Smooth muscle cell (in vitro differentiated cells): ENCODE measurements around the gene CNNM2. TPM values are rescaled to one million over a fixed set of nuclear protein-coding genes. Genes with fewer than 3 reads are reported as not detected.

Source experiments
- DNase-seq: peaks from one replicate; lab custom pipeline; 2025; ENCODE audit not compliant: unreplicated experiment; lab: John Stamatoyannopoulos, UW
- H2AFZ ChIP-seq: fragments of 200-600 bp; sonication (generic); 2 replicates; pipeline ENCODE4 v1.6.0; 2016; ENCODE audit warnings: antibody characterized with exemption, low read depth, mild to moderate bottlenecking
- H3F3A ChIP-seq: fragments of 200-600 bp; sonication (generic); 2 replicates; pipeline ENCODE4 v1.6.0; 2017; ENCODE audit warnings: antibody characterized with exemption, low read depth
- H3K27ac ChIP-seq: fragments of 200-600 bp; sonication (generic); 2 replicates; pipeline ENCODE4 v1.5.1; 2016; ENCODE audit warnings: low read depth, mild to moderate bottlenecking
- H3K27me3 ChIP-seq: fragments of 200-600 bp; sonication (generic); 2 replicates; pipeline ENCODE4 v1.6.1; 2016; ENCODE audit warnings: low read depth, mild to moderate bottlenecking
- H3K36me3 ChIP-seq: fragments of 200-600 bp; sonication (generic); 2 replicates; pipeline ENCODE4 v1.5.1; 2016; ENCODE audit warnings: low read depth
- H3K4me1 ChIP-seq: fragments of 200-600 bp; sonication (generic); 2 replicates; pipeline ENCODE4 v1.5.1; 2016; ENCODE audit warnings: low read depth
- H3K4me2 ChIP-seq: fragments of 200-600 bp; sonication (generic); 2 replicates; pipeline ENCODE4 v1.6.0; 2016; ENCODE audit warnings: mild to moderate bottlenecking
- H3K4me3 ChIP-seq: fragments of 200-600 bp; sonication (generic); 2 replicates; pipeline ENCODE4 v1.5.1; 2016; ENCODE audit warnings: mild to moderate bottlenecking
- H3K79me2 ChIP-seq: fragments of 200-600 bp; sonication (generic); 2 replicates; pipeline ENCODE4 v1.6.0; 2016; ENCODE audit warnings: low read depth, mild to moderate bottlenecking
- H3K9ac ChIP-seq: fragments of 200-600 bp; sonication (generic); 2 replicates; pipeline ENCODE4 v1.6.0; 2016; ENCODE audit warnings: low read depth
- H3K9me3 ChIP-seq: fragments of 200-600 bp; sonication (generic); replicated peaks from 2 replicates; pipeline ENCODE4 v1.5.1; 2016; ENCODE audit warnings: low read depth
- H4K20me1 ChIP-seq: fragments of 200-600 bp; sonication (generic); 2 replicates; pipeline ENCODE4 v1.6.0; 2016; ENCODE audit warnings: low read depth
- CTCF ChIP-seq: fragments of 200-600 bp; sonication (generic); IDR thresholded peaks from 2 replicates; pipeline ENCODE4 v1.5.1; 2017; ENCODE audit warnings: borderline replicate concordance, mild to moderate bottlenecking, antibody characterized with exemption; ENCODE audit not compliant: insufficient read depth, poor library complexity, severe bottlenecking
- WGBS: methylation state at CpG from one replicate; pipeline ENCODE4 v1.1.7; 2016; ENCODE audit warnings: low lambda C conversion rate; 5-methylcytosine and 5-hydroxymethylcytosine counted together
- polyA plus RNA-seq: library from polyadenylated mRNA; unstranded; fragments of >200 nt; fragmentation: Nextera tagmentation; extraction: Ambion mirVana; gene quantifications from 2 replicates; pipeline ENCODE4 v1.2.1, GENCODE V29; 2016
- total RNA-seq: library from RNA; depleted of rRNA; stranded (reverse); fragments of >200 nt; gene quantifications from 2 replicates; pipeline ENCODE4 v1.2.3, GENCODE V29; 2014

The CNNM2 gene
- total and polyA plus RNA-seq, 2 experiments from 2014 or later, result 5.5 to 8.4 TPM

GRCh38 chr10:103078676-103079075 lies 160.6 kb downstream of the CNNM2 start:
- H3K4me3 ChIP-seq, result no peak overlapping the region
- no peaks in the 10 kb centered on the region for H3K36me3 ChIP-seq
- 96% methylated on average over 14 of the region's 14 CpGs for WGBS

GRCh38 chr10:103079100-103079499 lies 161.0 kb downstream of the CNNM2 start:
- DNase-seq, result no peak
- Histone ChIP-seq H3K36me3 (no peaks in the 10 kb centered on the region), H3K79me2 (no peaks in the 10 kb centered on the region), H3K27me3 (no peaks in the 10 kb centered on the region), H3K4me3 (no peak overlapping the region), H3K9me3 (no peaks in the 10 kb centered on the region), H3F3A (no peaks in the 10 kb centered on the region), H3K9ac (no peak overlapping the region), H4K20me1 (no peaks in the 10 kb centered on the region), H3K4me2 (no peak overlapping the region), H3K27ac (no peak overlapping the region), H2AFZ (no peak overlapping the region), H3K4me1 (no peaks in the 10 kb centered on the region)
- WGBS, result 95% methylated on average over 7 of the region's 7 CpGs
- no peak for TF ChIP-seq CTCF

More at GRCh38 chr10:103078676-103079075, 160.6 kb downstream of the CNNM2 start:
- H3F3A ChIP-seq, result no peaks in the 10 kb centered on the region
- H2AFZ ChIP-seq, result no peak overlapping the region
- no peak overlapping the region for H3K9ac ChIP-seq
- no peaks in the 10 kb centered on the region for H3K79me2 ChIP-seq
- H3K27ac ChIP-seq, result no peak overlapping the region
- no peak for DNase-seq
- no peaks in the 10 kb centered on the region for H3K4me1 ChIP-seq
- H3K9me3 ChIP-seq, result no peaks in the 10 kb centered on the region
- H4K20me1 ChIP-seq, result no peaks in the 10 kb centered on the region
- no peak overlapping the region for H3K4me2 ChIP-seq
- no peaks in the 10 kb centered on the region for H3K27me3 ChIP-seq
- no peak for TF ChIP-seq CTCF

GRCh38 chr10:103079946-103080345 lies 161.9 kb downstream of the CNNM2 start:
- TF ChIP-seq CTCF, result no peak
- H3K9me3 ChIP-seq, result no peaks in the 10 kb centered on the region
- no peaks in the 10 kb centered on the region for H3K79me2 ChIP-seq
- H4K20me1 ChIP-seq, result no peaks in the 10 kb centered on the region
- no peak overlapping the region for H3K4me2 ChIP-seq
- H2AFZ ChIP-seq, result no peak overlapping the region
- no peak for DNase-seq
- no peaks in the 10 kb centered on the region for H3F3A ChIP-seq
- H3K4me3 ChIP-seq, result no peak overlapping the region
- H3K4me1 ChIP-seq, result no peaks in the 10 kb centered on the region
- 94% methylated on average over 11 of the region's 11 CpGs for WGBS
- H3K9ac ChIP-seq, result no peak overlapping the region
- H3K27ac ChIP-seq, result no peak overlapping the region
- no peaks in the 10 kb centered on the region for H3K27me3 ChIP-seq
- H3K36me3 ChIP-seq, result no peaks in the 10 kb centered on the region

- H3K79me2 ChIP-seq, result no peaks in the 10 kb centered on the region
- no peaks in the 10 kb centered on the region for H3K4me1 ChIP-seq
- H3K9me3 ChIP-seq, result no peaks in the 10 kb centered on the region
- TF ChIP-seq CTCF, result no peak
- no peaks in the 10 kb centered on the region for H3K27me3 ChIP-seq
- no peak overlapping the region for H3K27ac ChIP-seq
- H3F3A ChIP-seq, result no peaks in the 10 kb centered on the region
- H3K9ac ChIP-seq, result no peak overlapping the region
- H3K4me2 ChIP-seq, result no peak overlapping the region
- H4K20me1 ChIP-seq, result no peaks in the 10 kb centered on the region
- H3K4me3 ChIP-seq, result no peak overlapping the region
- H3K36me3 ChIP-seq, result no peaks in the 10 kb centered on the region
- WGBS, result 95% methylated on average over 4 of the region's 4 CpGs
- no peak overlapping the region for H2AFZ ChIP-seq
- no peak for DNase-seq
Measured at GRCh38 chr10:103080891-103081581, 162.9 kb downstream of the CNNM2 start.
